HG03066 (cell line): ENCODE data around the gene CACNA1C.

Experiments used
- ATAC-seq: cut with Tn5 transposase; IDR thresholded peaks from one replicate; pipeline ENCODE4 v1.9.1; 2021; ENCODE audit warnings: low read depth; ENCODE audit not compliant: unreplicated experiment

The CACNA1C gene

GRCh38 chr12:2347844-2348481 is 295.2 kb downstream of the CACNA1C start:
- ATAC-seq, result no peak

- ATAC-seq, result no peak
These were observed 295.7 kb downstream of the CACNA1C start for GRCh38 chr12:2348482-2348852.

- ATAC-seq, result no peak
These were observed 298.4 kb downstream of the CACNA1C start for GRCh38 chr12:2351161-2351560.

DNA sequence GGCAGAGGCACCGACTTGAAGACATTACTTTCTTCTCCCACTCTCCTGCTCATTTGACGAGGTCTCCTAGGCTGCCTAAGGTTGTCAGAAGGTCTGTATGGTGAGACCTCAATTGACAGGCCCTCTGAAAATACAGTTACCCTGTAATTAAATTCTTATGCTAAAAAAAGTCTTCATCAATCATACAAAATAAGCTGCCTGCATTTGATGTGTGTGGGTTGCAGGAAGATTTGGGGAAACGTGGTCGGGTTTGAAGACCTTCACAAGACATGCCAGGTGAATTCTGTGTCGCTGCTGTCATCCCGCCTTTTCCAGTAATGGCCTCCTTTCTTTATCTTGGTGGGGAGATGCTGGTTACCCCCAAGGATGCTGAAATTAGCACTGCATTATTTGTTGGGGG is 299.4 kb downstream of the CACNA1C start:
- no peak for ATAC-seq

GRCh38 chr12:2353281-2353680 is 300.5 kb downstream of the CACNA1C start:
- no peak for ATAC-seq

DNA sequence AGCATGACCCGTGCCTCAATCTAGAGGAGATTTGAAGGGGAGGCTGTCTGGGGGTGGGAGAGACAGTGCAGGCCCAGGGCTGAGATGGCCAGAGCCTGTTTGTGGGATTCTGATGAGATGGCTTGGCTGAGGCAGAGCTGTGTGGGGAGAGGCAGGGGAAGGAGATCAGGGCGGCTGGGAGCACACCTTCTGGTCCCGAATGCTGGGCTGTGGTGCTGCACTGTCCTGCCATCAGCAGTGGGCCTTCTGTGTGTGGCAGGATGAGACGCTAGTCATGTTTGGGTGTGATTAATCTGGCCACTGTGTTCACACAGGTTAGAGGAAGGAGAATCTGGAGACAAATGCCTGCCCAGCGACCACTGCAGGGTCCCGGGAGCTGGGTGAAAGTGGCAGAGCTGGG is 300.9 kb downstream of the CACNA1C start:
- no peak for ATAC-seq

DNA sequence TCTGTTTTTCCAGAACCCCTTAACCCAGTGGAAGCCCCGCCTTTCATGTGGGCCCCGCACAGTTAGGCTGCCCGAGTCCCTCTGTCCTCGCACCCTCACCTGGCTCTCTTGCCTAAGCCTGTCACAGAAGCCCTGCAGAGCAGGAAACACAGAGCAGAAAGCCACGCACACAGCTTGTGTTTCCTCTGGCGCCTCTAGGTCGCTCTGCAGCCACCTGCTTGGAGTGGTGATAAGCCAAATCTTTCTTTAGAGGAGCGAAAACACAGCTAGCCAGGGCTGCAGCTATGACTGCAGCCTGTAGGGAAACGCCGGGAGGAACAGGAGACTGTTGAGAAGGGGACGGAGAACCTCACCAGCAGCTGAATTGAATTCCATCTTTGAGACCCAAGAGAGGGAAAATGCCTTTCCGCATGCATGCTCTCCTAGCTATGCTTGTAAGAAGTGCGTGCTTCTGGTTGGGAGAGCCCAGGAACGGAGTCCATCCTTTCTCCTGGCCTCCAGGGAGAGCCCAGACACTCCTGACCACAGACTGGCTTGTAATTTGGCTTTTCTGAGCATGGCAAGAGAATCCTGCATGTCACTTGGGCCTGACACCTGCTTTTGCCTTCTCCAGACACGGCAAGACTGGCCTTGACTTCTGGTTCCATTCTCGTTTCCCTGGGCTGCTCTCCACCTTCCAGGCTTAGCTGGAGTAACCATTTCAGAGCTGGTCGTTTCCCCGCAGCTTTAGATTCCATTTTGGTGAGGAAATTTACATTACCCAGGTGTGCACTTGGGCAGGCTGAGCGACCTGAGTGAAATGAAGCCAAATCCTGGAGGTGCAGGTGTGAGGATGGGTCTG is 301.6 kb downstream of the CACNA1C start:
- ATAC-seq, result no peak

- no peak for ATAC-seq
These were observed 302.4 kb downstream of the CACNA1C start for GRCh38 chr12:2355198-2355597.

DNA sequence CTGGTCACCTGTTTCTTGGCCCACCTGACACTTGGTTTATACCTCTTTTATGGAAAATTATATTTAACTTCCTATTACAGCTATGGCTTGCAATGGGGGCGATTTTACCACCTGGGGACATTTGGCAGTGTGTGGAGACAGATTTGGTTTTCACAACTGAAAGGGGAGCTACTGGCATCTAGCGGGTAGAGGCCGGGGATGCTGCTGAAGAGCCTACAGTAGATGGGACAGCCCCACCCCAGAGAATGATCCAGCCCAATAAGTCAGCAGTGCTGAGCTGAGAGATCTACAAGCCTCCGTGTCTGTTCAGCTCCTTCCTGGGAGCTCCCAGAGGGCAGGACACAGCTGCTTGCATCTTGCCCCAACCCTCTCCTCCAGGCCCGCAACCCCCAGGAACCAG is 302.8 kb downstream of the CACNA1C start:
- ATAC-seq, result no peak

GRCh38 chr12:2356601-2357125 is 303.9 kb downstream of the CACNA1C start:
- ATAC-seq, result no peak

GRCh38 chr12:2358986-2359658 is 306.3 kb downstream of the CACNA1C start:
- ATAC-seq, result no peak

- no peak for ATAC-seq
These were observed 307.2 kb downstream of the CACNA1C start for GRCh38 chr12:2359725-2360629.

DNA sequence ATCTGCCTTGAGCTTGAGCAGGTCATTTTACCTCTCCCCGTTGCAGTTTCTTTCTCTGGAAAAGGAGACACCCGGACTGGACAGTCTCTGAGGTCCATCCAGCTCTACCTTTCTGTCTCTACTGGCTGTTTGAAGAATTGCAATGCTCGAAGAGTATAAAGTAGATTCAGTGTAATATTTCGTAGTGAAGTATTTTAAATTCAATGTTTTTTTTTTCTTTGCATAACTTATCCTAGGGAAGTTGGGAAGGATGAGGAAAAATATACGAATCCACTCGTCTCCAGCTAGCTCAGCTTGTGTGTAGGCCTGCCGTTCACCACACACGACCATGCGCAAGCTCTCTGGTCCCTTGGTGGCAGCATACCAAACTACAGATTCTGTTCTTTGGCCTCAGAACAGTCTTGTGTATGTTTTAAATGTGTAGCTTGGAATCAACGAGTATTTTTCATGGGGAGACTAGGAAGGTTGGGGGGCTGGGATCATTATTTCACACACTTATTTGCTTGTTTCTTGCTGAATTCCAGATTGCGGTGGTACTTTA is 307.9 kb downstream of the CACNA1C start:
- no peak for ATAC-seq

DNA sequence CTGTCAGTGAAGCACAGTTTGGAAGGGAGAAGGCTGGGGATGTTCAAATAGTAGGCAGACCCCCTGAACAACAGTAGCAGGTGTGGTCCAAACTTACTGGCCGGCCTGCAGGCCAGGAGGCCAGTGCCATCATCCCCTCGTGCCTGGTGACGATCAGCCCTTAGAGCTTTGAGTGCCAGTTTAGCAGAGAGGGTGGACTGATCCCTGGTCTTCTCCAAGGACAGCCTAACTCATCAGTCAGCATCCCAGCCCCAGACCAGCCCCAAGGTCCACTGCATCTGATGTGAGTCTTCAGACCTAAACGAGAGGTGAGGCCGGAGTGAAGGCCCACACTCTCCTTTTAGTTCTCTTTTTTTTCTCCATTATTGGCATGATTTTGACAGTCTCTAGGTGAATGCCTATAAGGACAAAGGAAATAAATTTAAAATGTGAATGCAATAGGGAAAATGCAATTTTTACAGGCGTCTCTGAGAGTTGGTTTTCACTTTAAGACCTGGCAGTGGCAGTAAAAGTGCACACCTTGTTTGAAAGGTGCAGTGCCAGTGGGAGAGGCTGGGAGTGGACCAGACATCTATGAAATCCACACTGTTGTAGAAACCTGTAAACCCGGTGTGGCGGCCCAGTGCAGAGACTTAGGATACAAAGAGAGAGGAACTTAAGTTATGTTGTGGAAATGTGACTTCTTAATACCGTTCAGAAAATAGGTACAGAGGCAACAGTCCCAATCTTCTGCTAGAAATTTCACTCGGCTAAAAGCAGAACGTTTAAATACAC is 311.2 kb downstream of the CACNA1C start:
- ATAC-seq, result no peak

DNA sequence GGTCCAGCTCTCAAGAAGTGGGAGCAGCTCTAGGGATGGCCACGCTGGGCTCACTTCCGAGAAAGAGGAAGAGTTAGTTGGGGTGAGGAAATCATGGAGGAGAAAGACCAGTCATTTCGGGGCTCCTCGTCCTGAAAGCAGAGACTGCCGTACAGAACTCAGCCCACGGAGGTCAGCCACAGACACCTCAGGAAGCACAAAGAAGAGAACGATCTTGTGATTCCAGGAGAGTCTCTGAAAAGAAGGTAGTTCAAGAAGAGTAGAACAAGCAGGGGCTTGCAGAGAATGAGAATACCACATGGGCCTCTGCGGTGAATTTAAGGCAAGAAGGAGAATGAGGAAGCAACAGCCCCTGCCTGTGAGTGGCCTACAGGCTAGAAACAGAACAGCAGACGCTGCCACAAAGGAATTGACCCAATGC is 311.9 kb downstream of the CACNA1C start:
- no peak for ATAC-seq

DNA sequence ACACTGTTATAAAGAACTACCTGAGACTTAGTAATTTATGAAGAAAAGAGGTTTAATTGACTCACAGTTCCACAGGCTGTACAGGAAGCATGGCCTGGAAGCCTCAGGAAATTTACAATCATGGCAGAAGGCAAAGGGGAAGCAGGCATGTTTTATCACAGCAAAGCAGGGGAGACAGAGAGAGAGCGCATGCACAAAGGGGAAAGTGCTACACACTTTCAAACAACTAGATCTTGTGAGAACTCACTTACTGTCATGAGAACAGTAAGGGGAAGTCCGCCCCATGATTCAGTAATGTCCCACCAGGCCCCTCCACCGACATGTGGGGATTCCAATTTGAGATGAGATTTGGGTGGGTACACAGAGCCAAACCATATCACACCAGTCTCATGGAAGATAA is 313.9 kb downstream of the CACNA1C start:
- no peak for ATAC-seq

DNA sequence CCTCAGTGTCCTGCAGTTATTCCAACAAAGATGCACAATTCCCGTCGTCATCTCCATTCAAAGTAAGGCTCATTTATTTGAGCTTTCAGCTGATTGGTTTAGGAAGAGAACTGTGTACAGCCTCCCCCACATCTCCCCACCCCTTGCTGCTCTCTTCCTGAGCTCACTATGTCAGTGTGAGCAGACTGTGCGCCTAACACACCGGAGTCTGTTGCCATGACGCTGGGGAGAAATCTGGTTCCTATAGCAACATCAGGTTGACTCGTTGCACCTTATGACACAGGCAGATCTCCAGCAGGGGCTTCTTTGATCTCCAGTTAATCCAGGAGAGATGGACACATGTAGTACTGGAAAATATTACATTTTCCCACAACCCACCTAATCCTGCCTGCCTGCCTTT is 319.4 kb downstream of the CACNA1C start:
- no peak for ATAC-seq

- no peak for ATAC-seq
These were observed 319.9 kb downstream of the CACNA1C start for GRCh38 chr12:2372735-2373134.

GRCh38 chr12:2373307-2373706 is 320.5 kb downstream of the CACNA1C start:
- no peak for ATAC-seq
